Kidney glomerular epithelial cell (primary cell): Measurements from ENCODE around the gene CEP128.
A peak's percentile ranks its signal among the peaks of the same experiment; 100 is the strongest.

Experiments
- DNase-seq: peaks from one replicate; lab custom pipeline; 2025; lab: John Stamatoyannopoulos, UW

Gene CEP128

DNA sequence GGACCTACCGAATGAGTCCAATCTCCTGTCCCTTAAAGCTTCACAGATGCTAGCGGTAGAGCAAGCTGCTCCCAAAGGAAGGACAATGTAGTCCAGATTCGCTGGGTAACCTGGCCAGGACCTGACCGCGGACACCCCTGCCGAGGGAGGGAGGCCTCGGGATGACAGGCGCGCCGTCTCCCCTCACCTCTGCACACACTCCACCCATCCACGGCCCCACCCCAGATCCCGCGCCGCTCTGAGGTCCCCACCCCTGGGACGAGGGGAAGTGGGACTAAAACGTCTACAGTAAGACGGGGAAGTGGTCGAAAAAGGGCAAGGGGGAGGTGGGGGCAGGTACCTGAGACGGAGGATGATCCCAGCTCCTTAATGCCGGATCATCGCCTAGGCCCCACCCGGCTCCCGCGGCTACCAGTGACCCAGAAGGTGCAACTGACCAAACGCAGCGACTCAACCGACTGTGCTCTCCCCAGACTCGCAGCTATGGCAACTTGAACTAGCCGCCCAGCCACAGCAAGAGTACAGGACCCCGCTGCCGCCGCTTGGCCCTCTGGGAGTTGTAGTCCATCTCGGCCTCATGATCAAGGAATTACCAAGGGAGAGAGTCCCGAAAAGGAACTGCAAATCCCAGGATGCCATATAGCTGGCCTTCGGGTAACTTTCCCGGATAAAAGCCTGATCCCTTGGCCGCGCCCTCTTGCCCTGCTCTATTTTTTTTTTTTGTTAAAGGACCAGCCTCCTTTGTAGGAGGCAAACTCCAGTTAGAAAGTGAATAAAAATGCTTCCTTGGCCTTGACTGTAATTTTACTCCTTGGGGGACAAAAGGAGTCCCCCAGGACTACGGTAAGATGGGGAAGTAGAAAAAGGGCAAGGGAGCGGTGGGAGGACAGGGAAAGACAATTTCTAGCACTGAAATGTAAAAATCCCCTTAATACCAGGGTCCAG, at the start of gene CEP128:
TSS of gene CEP128 (minus strand) at position 498 of the 945 bp plus-strand sequence.
- peak; percentile 97 for DNase-seq

GRCh38 chr14:80988735-80989429, 47.3 kb upstream of the CEP128 start:
- DNase-seq: peak; percentile 14

DNA sequence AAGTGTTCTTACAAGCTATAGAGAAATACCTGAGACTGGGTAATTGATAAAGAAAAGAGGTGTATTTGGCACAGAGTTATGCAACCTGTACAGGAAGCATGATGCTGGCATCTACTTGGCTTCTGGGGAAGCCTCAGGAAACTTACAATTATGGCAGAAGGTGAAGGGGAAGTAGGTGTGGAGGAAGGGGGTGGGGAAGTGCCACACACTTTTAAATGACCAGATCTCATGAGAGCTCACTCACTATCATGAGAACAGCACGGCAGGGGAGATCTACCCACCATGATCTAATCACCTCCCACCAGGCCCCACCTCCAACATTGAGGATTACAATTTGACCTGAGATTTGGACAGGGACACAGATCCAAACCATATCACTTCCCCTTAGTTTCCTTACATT, 46.7 kb upstream of the CEP128 start:
- DNase-seq: no peak

DNA sequence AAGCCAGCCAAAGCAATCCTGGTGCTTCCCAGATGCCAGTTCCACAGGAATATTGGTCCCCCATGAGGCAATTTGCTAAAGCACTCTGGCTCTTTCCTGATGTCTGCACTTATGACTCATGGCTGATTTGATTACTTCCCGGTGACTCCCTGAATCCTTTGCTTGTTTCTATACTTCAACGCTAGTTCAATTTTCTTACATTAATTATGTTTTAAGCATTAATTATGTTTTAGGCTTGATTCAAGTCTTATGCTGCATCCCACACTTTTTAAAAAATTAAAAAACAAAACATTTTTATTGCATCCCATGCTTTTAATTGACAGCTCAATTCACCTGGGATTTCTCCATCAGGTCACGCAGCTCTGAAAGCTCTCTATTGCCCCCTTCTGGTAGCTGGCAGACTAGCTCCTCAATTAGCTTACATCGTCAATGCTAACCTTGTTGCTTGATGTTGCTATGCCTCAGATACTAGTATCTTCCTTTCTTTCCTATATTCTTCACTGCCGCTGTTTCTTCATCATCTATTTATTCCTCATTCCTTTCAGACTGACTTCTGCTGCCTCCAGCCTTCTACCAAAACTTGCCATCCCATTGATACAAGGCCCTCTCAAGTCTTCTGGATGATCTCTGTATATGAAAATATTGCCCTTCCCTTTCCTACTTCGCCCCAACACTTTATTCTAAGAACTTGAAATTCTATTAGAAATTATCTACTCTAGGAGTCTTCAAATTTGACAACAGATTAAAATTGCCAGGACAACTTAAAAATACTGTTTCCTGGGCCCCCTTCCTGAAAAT, 45.9 kb upstream of the CEP128 start:
- DNase-seq: peak; percentile 94

GRCh38 chr14:80982711-80983110, 41.2 kb upstream of the CEP128 start:
- DNase-seq: no peak

- DNase-seq: no peak
Observed at GRCh38 chr14:80981673-80982072, 40.1 kb upstream of the CEP128 start.

DNA sequence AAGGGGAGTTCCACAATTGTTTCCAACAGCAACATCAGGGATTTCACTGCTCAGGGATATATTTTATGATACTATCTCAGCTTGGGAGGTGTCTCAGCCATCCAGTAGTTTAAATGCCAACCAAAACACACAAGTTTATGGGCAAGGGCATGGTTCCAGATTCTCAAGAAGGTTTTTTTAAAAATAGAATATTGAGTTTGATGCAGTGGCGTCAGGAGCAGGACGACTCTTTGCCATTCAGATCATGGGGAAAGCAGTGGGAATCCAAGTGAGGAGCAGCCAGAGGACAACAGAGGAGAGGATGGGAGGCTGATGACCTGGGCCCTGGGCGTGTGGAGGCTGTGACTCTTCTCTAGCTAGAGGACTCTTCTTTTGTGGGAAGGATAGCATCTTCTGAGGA, 39.6 kb upstream of the CEP128 start:
- no peak for DNase-seq

GRCh38 chr14:80979951-80980350, 38.4 kb upstream of the CEP128 start:
- no peak for DNase-seq

DNA sequence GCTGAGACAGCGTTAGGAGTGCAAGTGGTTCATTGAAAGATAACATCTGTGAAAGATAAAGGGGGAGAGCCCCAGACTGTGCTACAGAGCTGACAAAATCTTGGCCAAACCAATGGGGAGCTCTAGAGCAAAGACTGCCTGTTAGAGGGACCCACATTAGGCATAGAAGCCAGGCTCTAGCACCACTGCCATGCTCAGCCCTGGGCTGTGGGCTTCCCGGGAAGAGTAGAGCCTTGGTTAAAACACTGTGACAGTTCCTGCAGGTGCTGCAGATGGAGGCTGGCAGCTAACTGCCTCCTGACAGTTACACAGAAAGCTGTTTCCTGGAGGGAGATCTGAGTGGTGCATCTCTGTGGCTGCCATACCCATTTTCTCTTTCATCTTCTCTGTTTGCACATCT, 36.9 kb upstream of the CEP128 start:
- no peak for DNase-seq

GRCh38 chr14:80977221-80977620, 35.7 kb upstream of the CEP128 start:
- DNase-seq: no peak

DNA sequence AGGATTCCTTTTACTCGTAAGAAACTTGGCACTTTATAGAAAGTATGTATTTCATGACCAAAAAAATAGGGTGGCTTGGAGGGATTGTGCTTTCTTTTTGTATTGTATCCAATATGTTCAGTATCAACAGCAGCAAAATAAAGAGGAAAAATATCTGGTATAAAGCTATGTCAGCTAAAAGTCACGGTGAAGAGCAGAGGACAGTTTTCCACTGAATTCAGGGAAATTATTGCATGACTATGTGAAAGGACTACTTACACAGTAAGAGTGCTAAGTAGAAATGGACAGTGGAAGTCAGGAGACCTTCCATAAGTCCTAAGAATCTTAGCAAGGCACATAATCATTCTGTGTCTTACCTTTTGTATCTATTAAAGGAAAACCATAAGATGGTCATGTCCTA, 33.1 kb upstream of the CEP128 start:
- no peak for DNase-seq

DNA sequence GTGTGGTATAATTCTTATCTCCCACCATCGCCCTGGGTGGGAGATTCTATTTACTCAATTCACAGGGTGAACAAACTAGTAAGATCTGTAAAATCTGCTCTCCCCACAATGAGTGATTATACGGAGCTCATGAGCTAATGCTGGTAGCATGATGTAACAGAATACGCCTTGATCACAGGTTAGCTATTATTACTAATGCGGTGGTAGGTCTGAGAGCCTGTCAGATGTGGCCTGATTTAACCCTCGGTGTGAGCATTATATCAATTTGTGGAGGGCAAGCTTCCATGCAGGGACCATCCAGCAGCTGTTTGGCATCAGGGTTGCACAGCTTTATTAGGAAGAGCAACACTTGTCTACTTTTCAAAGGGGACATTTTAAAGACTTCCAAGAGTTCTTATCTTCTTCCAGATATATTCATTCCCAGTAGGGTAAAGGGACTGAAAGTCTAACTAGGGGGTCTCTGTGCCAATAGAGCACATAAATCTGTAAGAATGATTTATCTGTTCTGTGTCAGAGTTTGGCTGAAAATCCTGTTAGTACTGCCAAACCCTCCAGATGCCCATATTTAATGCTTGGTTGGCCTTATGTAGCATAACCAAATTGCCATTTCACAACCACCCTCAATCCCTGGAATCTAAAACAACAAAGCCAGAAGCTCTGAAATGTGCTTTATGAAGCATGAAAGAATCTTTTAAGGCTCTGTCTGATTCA, 32.5 kb upstream of the CEP128 start:
- DNase-seq: peak; percentile 92

- no peak for DNase-seq
Observed at GRCh38 chr14:80965037-80965436, 23.5 kb upstream of the CEP128 start.

GRCh38 chr14:80959496-80959895, 18.0 kb upstream of the CEP128 start:
- DNase-seq: no peak

- no peak for DNase-seq
Observed at GRCh38 chr14:80958939-80959338, 17.4 kb upstream of the CEP128 start.

- no peak for DNase-seq
Observed at GRCh38 chr14:80958226-80958625, 16.7 kb upstream of the CEP128 start.

GRCh38 chr14:80957613-80958012, 16.1 kb upstream of the CEP128 start:
- DNase-seq: no peak

DNA sequence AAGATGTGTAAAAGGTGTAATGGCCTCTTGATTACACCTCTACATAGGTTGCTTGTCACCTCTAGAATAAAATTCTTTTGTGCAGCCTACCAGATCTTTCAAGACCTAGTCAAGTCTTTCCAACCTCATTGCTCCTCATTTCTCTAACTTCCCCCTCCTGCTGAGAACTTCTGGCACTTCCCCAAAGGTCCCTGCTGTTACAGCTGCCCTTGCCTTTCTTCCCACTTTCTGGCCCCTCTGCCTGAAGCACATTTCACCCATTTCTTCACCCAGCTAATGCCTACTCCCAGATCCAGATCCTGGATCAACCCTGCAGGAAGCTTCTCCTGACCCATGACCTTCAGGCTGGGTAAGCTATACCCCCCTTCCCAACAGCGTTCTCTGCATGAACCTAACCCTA, 15.4 kb upstream of the CEP128 start:
- DNase-seq: no peak

DNA sequence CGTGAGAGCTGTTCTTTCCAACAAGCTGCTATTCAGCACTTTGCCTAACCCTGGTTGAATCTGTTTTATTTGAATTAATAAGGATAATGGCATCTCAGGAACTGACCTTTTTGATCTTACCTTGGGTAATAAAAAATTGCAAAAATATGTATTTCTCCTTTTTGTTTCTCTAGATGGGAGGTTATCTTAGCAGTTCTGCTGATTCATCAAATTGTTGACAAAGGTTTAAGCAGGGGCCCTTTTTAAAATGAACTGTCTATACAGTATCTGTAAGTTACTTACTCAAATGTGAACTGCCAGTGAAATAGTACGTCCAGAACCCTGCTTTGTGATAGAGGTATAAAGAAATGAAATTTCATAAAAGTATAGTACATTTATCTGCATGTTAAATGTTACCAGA, 14.6 kb upstream of the CEP128 start:
- DNase-seq: no peak

DNA sequence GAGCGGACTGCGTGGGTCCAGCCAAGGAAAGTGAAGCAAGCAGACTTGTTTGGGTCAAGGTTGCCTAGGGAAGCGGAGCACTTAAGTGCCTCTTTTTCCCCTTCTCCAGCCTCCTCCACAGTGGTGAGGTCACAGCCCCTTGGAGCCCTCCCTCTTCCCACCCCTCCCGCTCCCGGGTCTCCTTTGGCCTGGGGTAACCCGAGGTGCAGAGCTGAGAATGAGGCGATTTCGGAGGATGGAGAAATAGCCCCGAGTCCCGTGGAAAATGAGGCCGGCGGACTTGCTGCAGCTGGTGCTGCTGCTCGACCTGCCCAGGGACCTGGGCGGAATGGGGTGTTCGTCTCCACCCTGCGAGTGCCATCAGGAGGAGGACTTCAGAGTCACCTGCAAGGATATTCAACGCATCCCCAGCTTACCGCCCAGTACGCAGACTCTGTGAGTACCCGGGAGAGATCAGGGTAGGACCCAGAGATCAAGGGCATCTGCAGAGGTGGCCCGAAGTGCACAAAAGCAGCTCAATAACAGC, 13.9 kb upstream of the CEP128 start, which contains the start of gene TSHR:
TSS of gene TSHR (plus strand) at position 206 of the 526 bp plus-strand sequence. CDS start at position 266, 60 bp downstream.
- no peak for DNase-seq

- peak; percentile 76 for DNase-seq
Observed at GRCh38 chr14:80954687-80955299, 13.3 kb upstream of the CEP128 start.
